C4-2B (cell line): ENCODE results near the gene FAM180A.

Experiments used
- CTCF ChIP-seq: fragments of 450-650 bp; conservative IDR thresholded peaks from 2 replicates; pipeline ENCODE4 v1.5.1; 2017; ENCODE audit warnings: mild to moderate bottlenecking
- ZFX ChIP-seq: fragments of 450-650 bp; IDR thresholded peaks from 2 replicates; pipeline ENCODE4 v1.6.1; 2017

GRCh38 chr7:135718219-135718618 lies 30.4 kb downstream of the FAM180A start:
- TF ChIP-seq CTCF (no peak), ZFX (no peak)
